Measurements from ENCODE around the gene GAL.

GAL gene

DNA sequence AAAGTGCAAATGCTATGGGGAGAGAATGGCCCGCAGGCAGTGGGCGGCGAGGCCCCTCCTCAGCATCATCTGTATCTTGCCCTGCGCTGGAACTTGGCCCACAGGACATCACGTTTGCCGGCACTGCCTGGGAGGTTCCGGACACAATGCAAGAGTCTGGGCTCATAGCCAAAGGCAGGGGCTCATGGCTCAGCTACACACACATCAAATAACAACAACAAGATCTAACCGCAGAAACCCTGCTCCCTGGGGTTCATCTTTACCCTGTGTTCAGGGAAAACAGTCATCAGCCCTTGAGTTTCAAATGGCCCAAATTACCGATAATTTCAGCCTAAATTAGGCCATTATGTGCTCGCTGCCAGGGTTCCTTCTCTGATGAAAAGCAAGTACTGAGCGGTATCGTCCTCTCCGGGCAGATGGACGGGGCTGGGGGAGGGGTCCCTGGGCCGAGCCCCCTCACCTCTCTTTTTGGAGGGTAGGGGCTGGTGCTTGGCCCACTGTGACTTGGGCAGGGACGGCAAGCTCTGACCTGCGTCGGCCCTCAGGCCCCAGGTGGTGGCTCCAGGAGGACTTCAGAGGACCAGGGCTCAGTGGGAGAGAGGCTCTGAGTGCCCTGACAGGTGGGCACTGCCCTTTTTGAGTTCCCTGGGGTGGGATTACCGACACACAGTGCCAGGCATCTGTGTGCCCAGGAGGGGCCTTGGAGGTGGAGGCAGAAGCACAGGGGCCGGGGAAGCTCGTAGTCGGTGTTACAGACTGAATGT is 25.0 kb upstream of the GAL start:
- DNase-seq, result no peak

DNA sequence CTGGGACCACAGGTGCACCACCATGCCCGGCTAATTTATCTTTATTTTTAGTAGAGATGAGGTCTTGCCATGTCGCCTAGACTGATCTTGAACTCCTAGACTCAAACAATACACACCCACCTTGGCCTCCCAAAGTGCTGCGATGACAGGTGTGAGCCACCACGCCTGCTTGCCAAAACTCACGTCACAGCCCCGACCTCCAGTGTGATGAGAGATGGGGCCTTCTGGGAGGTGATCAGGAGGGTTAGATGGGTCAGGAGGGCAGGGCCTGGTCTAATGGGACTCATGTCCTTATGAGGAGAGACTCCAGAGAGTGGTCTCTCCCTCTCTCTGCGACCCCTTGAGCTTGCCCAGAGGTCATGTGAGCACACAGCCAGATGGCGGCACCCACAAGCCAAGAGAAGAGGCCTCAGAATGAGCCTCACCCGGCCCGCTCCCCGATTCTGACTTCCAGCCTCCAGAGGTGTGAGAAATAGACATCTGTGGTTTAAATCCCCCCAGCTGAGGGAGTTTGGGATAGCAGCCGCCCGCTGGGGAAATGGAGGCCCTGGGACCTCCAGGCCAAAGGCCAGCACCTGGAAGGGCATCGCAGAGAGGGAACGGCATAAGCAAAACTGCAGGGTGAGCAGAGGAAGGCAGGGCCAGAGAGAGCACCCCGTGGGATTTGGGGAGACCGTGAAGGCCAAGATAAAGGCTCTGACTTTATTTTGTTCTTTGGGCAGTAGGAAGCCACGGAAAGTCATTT is 24.1 kb upstream of the GAL start:
- no peak for DNase-seq

DNA sequence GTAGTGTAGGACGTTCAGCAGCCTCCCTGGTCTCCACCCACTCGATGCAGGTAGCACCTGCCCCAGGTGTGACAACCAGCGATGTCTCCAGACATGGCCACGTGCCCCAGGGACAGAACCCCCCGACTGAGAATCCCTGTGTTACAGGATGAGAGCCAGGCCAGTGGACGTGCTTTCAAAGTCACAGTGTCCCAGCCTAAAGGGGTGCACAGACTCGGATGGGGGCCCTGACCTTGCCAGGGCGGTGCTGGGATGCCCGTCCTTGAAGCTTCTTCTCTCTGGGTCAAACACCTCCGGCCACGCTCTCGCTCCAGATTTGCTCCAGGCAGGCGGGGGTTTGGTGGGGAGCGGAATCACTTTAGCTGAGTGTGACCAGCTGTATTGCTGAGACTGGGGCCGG is 23.3 kb upstream of the GAL start:
- DNase-seq, result no peak

- DNase-seq, result no peak
These were observed 22.4 kb upstream of the GAL start for GRCh38 chr11:68661697-68662603.

DNA sequence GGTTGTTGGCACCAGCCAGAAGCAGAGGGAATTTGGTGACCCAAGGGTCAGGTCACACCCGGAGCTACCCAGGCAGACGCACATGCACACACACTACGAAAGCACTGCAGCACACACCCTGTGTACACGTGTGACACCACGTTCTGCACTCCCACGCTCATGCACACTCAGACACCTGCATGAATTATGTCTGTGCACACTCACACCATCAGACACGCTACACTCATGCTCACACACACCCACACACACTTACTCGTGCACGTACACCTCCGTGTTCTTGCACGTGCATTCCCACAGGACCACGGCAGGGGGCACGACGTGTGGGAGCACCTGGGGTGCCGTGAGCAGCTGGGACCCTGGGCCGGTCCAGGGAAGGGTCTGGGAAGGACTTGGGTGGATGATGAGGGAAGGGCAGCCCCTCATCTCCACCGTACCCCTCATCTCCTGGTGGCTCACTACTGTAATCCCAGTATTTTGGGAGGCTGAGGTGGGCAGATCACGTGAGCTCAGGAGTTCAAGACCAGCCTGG is 20.8 kb upstream of the GAL start:
- DNase-seq, result no peak

DNA sequence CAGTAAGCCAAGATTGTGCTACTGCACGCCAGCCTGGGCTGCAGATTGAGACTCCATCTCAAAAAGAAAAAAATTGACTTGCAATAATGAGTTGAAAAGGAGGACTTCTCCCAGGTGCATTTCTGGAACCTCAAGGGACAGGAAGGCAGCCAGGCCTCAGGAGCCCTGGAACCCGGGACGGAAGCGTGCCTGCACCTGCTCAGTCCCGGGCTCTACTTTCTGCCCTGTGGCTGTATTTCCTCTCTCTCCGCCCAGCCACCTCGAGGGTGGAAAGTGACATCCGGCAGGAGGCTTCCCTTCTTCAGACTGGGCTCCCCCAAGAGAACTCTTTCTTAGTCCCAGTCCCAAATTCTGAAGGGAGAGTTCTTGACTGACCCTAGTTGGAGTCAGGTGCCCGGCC is 20.2 kb upstream of the GAL start:
- no peak for DNase-seq

- DNase-seq, result no peak
These were observed 19.4 kb upstream of the GAL start for GRCh38 chr11:68664906-68665305.

- DNase-seq, result no peak
These were observed 18.9 kb upstream of the GAL start for GRCh38 chr11:68665436-68665835.

GRCh38 chr11:68666849-68667248 is 17.5 kb upstream of the GAL start:
- DNase-seq, result no peak

DNA sequence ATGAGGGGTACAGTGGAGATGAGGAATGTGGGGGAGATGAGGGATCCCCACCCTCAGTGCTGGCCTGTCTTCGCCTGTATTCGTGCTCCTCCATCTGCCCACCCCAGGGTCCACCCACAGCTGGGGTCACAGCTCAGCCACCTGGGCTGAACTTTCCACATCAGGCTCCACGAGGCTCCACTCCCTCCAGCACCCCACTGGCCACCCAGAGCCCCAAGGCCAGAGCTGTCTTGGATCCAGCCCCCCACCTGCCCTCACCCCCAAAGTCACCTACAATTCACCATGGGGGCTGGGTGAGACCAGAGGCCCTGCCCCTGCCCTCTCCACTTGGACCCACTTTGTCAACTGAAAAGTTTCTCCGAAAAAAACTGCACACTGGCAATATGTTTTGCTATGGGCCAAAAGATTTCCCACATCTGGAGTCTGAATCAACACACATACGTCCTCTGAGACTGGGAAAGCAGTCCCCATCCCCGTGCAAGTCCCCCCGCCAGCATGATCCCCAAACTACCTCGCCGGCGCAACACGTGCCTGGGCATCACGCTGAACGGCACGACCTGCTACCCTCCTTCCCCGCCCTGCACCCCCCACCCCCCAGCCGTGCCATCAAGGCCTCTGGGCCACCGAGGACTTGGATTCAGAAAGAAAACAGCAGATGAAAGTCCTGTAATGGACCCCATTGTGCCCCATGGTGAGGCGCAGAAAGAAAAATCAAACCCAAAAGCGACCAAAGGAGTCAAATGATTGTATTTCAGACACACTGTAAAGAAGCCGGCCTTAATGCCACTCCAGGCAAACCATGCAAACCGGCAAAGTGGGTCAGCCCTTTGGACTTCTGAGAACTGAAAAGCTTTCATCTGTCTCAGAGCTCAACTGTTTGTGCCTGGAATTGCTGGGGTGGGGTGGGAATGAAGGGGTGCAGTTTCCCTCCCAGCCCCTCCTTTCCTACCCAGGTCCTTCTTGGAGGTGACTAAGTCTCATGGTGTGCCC is 16.5 kb upstream of the GAL start:
- no peak for DNase-seq

DNA sequence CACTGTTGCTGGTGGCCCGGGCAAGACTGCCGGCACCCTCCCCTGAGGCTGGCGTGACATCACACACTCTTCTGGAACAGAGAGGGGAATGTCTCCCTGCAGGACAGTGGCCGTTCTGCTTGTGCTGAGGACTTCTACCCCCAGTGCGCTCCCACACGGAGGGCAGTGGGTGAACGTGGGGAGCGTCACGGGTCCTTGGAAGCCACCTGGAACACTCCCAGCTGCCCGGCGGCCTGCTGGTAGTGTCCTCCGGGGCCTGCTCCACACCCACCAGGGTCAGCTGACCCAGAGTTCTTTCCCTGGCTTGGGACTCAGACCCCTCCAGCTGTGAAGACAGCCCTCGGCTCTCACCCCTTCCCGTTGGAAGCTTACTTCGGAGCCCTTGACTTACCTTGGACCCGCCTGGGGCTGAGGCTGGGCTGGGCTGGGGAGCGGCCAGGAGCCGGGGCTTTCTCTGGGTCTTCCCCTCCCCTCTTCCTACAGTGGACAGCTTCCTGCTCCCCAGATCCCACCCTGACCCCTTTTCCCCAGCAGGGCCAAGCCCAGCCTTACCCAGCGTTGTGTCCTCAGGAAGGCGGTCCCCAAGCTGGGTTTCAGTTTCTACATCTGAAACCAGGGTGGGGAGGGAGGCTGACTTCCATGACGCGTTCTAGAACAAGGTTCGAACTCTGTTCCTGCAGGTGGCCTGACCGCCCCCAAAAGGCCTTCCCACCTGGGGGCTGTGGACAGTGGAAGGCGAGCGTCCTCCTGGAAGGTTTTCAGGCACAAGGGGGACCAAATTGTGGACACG is 14.8 kb upstream of the GAL start:
- DNase-seq, result no peak

DNA sequence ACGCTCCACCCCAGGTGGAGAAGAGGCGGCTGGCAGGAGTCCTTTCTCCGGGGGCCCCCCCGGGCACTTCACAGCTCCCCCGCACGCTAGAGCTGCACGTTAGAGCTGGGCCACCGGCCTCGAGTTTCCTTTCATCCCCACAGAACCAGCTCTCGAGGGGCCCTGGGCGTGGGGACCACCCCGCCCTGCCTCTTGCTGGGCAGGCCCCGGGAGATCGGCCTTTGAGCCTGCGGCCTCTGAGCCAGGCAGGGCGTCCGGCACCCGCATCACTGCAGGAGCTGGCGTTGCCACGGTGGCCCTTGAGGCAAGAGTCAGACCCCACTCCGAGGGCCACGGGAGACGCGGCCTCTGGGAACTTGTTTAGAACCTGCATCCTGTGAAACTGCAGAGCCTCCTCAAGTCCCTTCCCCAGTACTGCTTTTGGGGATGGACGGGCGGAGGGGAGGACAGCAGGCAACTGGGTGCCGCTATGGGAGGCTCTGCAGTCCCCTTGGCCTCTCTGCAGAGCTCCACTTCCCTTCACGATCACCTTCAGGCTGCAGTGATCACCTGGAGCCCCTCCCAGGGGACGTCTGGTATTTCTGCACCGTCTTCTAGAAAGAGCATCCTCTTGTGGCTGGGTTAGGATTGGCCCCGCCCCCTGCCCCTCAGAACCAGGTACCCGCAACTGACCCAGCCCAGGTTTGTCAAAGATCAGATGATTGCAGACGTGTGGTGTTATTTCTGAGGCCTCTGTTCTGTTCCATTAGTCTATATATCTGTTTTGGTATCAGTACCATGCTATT is 13.9 kb upstream of the GAL start:
- no peak for DNase-seq

DNA sequence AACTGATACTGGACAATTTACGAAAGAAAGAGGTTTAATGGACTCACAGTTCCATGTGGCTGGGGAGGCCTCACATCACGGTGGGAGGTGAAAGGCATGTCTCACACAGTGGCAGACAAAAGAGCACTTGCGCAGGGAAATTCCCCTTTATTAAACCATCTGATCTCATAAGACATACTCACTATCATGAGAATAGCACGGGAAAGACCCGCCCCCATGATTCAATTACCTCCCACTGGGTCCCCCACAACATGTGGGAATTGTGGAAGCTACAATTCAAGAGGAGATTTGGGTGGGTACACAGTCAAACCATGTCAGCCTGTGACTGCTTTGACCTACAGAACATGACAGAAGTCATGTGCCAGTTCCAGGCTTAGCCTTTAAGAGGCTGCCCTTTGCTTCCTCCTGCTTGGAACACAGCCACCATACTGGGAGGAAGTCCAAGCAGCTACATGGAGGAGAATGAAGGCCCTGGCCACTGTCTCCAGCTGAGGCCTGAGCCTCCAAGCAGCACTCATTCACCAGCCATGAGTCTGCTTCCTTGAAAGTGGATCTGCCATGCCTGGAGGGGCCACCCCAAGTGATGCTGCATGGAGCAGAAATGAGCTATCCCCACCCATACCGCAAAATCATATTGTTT is 10.9 kb upstream of the GAL start:
- no peak for DNase-seq

DNA sequence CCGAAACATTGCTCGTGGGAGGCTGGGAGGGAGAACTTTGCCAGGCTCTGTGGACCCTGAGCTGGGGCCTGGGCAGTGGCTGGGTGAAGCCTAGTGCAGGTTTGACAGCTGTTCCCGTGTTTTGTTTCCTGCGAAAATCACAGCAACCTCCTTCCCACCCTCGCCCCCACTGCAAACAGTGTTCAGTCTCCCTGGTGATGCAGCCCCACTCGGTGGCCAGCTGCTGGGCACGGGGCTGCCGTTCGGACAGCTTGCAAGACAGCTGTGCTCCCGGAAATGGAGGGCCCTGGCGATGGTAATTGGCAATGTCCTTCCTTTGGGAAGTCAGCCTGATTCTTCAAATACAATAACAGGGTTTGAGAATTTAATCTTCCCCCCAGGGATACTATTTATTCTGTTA is 10.4 kb upstream of the GAL start:
- peak; percentile 52 for DNase-seq

- no peak for DNase-seq
These were observed 9.9 kb upstream of the GAL start for GRCh38 chr11:68674461-68674860.

DNA sequence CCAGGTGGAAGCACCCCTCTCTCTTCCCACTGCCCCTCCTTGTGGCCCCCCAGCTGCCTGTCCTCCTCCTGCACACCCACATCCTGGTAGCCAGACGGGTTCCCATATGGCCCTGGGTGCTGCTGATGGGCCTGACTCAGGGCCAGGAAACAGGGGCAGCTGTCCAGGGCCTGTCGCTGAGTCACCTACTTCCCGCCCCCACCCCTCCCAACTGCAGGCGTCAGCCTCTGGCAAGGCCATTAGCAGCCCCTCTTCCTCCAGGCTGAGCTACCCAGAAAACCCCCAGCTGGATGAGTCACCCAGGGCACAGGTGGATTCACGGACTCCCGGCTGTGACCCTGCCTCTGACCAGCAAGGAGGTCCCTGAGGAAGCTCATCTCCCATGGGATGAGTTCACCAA is 6.9 kb upstream of the GAL start:
- peak; percentile 49 for DNase-seq

- DNase-seq, result no peak
These were observed 6.3 kb upstream of the GAL start for GRCh38 chr11:68678031-68678441.

DNA sequence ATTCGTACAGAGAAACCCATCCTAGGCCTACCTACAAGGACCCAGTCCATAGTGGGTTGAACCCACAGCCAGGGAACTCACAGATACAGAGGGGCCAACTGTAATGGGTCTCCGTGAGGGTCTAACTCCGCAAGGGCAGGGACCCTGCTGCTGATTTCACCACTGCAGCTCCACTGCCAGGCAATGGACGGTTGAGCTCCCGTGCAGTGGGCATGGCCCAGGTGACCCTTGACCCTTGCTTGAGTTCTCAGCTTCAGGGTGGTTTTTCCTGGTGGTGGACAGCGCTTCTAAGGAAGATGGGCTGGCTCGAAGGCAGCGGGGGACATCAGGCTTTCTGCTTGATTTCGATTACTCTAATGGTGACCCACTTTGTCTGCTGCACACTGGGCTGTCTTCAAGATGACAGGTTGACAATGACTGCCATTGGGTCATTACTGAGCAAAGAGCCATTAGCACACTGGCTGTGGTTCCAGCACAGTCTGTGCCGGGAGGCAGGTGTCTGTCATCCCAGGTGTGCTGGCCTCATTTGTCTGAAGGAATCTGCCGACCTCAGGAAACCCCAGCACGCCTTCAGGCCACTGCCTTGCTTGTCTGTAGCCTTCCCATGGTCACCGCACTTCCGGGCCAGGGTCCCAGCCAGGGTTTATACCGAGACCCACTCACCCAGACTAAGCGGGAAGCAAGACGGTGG is 3.7 kb upstream of the GAL start:
- no peak for DNase-seq

GRCh38 chr11:68682531-68682961 is 1.8 kb upstream of the GAL start:
- DNase-seq, result no peak
